ENCODE data around the gene UBE2D2.
A peak's percentile ranks its signal among the peaks of the same experiment; 100 is the strongest.
"Not testable (repeated sequence)": the region's sequence is repeated elsewhere in the genome, so short reads cannot be mapped to it uniquely, and the experiment has no call there.

Gene UBE2D2

DNA sequence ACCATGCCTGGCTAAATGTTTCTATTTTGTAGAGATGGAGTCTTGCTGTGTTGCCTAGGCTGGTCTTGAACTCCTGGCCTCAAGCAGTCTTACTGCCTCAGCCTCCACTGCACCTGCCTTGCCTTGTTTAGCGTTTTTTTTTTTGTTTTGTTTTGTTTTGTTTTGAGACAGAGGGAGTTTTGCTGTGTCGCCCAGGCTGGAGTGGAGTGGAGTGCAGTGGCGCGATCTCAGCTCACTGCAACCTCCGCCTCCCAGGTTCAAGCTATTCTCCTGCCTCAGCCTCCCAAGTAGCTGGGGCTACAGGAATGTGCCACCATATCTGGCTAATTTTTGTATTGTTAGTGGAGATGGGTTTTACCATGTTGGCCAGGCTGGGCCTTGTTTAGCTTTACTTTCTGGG is 27.0 kb downstream of the UBE2D2 start:
- not testable (repeated sequence) for DNase-seq

DNA sequence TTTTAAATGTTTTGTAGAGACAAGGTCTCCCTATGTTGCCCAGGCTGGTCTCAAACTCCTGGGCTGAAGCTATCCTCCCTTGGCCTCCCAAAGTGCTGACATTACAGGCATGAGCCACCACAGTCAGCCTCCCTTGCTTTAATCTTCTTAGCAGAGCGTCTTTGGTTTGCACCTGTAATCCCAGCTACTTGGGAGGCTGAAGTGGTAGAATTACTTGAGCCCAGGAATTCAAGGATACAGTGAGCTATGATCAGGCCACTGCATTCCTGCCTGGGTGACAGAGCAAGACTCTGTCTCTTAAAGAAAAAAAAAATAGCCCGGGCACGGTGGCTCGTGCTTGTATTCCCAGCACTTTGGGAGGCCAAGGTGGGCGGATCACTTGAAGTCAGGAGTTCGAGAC is 27.8 kb downstream of the UBE2D2 start:
- no peak for DNase-seq

DNA sequence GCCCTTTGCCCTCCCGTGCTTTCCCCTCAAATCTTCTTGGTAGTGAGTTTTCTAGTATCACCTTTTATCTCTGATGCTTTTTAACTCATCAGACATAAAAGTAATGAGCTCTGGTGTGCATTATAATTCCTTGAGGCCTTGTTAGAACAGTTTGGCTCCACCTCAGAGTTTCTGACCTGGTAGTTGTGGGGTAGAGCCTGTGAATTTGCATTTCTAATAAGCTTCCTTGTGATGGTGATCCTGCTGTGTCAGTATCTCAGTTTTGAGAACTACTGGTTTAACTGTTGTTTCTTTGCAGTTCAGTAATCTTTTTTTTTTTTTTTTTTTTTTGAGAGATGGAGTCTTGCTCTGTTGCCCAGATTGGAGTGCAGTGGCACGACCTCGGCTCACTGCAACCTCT is 31.1 kb downstream of the UBE2D2 start:
- no peak for DNase-seq

DNA sequence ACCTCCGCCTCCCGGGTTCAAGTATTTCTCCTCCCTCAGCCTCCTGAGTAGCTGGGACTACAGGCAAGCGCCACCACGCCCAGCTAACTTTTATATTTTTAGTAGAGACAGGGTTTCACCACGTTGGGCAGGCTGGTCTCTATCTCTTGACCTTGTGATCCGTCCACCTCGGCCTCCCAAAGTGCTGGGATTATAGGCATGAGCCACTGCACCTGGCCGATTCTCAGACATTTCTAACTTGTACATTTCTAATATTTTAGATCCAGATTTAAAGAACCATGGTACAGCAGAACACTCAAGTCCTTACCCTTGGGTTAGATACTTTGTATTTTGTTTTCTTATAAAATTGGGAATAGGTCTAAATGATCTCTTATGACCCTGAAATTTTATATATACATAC is 31.9 kb downstream of the UBE2D2 start:
- DNase-seq, result not testable (repeated sequence)

DNA sequence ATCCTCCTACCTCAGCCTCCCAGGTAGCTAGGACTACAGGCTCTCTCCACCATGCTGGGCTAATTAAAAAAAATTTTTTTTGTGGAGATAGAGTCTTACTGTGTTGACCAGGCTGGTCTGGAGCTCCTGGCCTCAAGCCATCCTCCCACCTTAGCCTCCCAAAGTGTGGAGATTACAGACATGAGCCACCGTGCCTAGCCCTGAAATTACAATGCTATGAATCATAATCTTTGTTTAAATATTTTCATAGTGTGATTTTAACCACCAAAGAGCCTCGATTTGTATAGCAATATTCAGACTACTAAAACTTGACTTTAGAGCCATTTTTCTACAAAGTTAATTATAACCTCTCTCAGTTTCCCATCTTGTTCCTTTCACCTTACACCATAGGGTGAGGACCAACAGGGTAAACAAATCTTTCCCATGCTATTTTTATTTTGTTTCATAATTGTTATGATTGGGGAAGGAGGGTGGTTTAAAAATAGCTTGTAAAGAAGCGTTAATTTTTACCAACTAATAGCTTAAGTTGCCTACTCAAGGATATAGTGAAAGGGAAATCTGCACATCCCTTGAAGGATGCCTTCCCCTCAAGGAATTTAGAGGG is 32.7 kb downstream of the UBE2D2 start:
- no peak for DNase-seq

DNA sequence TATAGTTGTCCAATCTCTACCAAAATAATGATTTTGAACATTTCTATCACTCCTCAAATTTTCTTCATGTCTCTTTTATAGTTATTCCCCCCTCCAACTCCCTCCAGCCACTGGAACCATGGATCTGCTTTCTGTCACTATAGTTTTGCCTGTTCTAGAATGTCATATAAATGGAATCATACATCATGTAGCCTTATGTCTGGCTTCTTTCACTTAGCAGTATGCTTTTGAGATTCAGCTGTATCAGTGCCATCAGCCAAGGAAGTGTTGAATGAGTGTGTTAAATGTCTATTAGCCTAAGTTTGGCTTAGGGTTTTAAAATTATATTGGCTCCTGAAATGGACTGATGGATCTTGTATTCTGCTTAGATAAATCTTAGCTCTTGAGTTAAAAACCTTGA is 36.0 kb downstream of the UBE2D2 start:
- DNase-seq, result no peak

DNA sequence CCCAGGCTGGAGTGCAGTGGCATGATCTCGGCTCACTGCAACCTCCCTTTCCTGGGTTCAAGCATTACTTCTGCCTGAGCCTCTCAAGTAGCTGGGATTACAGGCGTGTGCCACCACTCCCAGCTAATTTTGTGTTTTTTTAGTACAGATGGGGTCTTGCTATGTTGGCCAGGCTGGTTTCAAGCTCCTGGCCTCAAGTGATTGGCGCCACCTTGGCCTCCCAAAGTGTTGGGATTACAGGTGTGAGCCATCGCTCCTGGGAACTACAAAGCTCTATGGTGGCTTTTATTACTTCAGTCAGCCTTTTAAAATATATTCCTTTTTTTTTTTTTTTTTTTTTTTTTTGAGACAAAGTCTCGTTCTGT is 37.4 kb downstream of the UBE2D2 start:
- DNase-seq, result not testable (repeated sequence)

DNA sequence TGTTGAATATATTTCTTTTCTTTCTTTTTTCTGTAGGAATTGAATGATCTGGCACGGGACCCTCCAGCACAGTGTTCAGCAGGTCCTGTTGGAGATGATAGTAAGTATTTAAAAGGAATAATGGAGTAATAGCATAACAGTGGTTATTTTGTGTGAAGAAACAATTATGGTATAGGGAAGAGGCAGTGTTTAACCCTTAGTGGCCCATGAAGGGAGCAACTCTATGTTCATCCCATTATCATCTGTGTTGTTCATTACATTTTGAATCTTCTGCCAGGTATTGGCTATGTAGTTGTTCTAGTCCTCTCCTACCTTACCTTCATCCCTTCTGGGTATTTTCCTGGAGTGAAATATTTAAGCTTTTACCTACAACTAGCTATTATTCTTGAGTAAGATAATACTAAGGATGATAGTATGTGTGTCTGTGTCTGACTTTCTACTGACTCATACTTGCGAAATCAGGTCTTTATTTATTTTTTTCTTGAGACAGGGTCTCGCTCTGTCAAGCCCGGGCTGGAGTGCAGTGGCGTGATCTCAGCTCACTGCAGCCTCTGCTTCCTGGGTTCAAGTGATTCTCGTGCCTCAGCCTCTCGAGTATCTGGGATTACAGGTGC is 39.3 kb downstream of the UBE2D2 start:
- no peak for DNase-seq

DNA sequence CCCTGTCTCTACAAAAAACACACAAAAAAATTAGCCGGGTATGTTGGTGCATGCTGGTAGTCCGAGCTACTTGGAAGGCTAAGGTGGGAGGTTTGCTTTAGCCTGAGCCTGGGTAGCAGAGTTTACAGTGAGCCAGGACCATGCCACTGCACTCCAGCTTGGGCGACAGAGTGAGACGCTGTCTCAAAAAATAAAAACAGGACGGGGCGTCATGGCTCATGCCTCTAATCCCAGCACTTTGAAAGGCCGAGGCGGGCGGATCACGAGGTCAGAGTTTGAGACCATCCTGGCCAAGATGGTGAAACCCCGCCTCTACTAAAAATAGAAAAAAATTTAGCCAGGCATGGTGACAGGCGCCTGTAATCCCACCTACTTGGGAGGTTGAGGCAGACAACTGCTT is 40.3 kb downstream of the UBE2D2 start:
- DNase-seq, result no peak

DNA sequence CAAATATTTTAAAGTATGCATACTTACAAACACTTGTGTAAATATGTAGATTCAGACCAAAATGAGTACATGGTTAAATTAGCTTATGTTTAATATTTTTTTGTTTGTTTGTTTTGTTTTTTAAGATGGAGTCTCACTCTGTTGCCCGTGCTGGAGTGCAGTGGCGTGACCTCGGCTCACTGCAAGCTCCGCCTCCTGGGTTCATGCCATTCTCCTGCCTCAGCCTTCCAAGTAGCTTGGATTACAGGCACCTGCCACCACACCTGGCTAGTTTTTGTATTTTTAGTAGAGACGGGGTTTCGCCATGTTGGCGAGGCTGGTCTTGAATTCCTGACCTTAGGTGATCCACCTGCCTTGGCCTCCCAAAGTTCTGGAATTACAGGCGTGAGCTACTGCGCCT is 40.8 kb downstream of the UBE2D2 start:
- not testable (repeated sequence) for DNase-seq

DNA sequence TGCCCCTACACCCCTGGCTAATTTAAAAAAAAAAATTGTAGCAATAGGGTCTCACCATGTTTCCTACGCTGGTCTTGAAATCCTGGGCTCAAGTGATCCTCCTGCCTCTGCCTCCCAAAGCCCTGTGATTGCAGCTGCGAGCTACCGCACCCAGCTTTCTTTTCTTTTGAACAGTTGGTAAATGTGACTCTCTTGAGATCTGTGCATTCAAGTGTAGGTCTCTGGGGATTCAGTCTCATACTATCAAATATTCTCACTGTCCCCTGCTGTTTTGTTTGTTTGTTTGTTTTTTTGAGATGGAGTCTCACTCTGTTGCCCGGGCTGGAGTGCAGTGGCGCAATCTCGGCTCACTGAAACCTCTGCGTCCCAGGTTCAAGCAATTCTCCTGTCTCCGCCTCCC is 44.7 kb downstream of the UBE2D2 start:
- no peak for DNase-seq

DNA sequence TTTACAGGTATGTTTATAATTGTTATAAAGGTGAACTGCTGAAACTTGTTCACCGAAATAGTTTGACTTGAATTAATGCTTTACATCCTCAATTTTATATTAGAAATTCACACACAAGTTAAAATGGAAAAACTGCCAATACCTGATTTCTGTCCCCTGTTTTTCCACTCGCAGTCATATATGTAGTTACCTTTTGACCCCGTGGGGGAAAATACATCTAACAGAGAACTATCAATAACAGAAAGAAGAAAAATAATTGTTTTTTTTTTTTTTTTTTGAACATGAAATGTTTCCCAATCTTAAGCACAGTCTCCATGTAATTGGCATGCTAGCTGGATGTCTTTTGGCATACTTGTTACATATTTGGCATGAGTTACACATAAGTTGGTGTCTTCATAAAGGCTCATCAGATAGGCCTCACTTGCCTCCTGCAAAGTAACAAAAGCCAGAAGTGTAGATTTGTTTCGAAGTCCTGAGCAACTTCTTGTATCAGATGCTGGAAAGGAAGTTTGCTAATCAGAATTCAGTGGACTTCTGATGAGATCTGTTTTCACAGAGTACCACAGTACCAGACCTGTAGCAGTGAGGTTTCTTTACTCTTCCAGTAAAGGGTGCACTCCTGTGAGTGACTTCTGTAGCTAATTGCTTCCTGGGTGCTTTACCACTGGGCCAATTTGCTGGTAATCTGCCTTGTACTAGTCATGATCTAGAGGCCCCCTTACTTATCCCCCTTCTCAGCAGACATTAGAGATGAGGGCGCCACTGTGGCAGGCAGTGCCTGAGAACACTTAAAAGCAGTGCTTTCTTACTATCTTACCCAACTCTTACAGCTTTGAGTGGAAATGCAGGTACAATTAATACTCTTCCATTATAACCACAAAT is 50.8 kb downstream of the UBE2D2 start:
- DNase-seq, result no peak

DNA sequence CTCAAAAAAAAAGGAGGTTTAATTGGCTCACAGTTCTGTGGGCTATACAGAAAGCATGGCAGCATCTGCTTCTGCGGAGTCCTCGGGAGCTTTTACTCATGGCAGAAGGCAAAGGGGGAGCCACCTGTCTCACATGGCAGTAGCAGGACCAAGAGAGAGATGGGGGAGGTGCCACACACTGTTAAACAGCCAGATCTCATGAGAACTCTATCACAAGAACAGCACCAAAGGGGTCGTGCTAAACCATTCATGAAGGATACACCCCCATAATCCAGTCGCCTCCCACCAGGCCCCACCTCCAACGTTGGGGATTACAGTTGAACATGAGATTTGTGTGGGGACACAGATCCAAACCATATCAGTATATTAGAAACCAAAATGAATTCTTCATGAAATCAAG is 58.7 kb downstream of the UBE2D2 start:
- no peak for DNase-seq

DNA sequence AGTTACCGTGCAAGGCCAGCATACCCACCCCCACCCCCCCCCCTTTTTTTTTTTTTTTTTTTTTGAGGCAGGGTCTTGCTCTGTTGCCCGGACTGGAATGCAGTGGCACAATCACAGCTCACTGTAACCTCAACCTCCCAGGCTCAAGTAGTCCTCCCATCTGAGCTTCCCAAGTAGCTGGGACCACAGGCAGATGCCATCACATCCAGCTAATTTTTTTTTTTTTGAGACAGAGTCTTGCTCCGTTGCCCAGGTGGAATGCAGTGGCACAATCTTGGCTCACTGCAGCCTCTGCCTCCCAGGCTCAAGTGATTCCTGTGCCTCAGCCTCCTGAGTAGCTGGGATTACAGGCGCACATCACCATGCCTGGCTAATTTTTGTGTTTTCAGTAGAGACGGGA is 64.3 kb downstream of the UBE2D2 start:
- DNase-seq, result not testable (repeated sequence)

DNA sequence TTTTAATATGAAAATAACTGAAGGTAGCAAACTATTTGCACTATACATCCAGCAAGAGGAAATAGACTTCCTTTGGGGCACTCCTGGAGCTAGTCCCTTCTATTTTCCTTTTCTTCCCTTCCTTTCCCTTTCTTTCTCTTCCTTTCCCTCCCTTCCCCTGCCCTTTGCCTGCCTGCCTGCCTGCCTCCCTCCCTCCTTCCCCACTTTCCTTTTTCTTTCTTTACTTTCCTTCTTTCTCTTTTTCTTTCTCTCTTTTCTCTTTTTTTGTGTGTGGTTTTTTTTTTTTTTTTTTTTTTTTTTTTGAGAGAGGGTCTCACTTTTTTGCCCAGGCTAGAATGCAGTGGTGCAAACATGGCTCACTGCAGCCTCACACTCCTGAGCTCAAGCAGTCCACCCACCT is 69.7 kb downstream of the UBE2D2 start:
- DNase-seq, result no peak

DNA sequence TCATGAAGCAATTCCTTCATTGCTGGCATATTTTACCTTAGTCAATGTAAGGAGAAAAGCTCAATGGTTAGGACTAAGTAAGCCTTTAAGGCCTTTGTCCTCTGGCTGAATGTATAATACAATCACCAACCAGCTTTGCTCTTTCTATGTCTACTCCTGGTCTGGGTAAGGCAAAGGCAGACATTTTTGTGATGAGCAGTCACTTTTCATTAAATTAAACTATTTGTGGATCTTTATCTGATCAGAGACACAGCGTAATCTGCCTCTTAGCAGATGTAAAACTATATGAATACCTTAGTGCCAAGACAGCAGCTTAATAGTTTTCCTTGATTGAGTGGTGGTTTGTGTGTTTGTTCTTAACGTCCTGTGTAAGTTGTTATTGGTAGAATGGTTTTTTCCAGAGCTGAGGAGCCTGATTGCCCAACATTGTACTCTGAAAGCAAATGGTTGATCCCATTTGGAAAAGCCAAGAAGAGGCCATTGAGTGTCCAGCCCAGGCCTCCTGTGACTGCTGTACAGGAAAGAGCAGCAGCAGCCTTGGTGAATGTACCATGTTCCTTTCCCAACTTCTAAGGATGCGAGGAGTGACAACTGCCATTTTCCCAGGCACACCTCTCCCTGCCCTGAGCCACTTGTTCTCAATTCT is 70.5 kb downstream of the UBE2D2 start:
- no peak for DNase-seq

DNA sequence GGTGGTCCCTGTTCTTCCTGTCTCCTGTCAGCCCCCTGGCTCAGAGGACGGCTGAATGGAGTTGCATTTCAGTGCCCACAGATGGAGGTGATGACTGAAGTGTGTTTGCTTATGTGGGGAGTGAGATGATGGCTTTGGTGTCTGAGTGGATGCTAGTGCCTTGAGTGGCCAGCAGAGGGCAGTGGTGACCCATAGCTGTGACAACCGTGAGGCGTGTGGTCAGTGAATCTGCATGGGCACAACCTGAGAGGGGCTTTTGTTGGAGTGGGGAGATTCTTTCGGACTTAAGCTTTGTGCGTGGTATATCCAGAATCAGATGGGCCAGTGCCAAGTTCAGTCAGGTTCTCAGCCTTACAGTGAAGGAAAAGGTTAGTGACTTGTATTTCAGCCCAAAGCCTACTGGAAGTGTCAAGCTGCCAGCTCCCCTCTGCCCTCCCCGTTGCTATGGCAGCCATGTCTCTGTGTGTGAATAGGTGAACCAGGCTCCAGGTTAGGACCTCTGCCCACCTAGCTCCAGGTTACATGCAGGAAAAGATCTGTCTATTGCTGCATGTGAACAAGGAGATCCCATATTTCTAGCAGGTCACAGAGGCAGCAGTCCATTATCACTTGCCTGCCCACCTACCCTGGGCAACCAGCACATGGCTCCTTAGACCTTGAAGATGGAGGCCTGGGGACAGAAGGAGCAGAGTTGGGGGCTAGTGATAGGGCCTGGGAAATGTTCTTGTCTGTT is 72.3 kb downstream of the UBE2D2 start:
- peak; percentile 46 to 58 for DNase-seq

DNA sequence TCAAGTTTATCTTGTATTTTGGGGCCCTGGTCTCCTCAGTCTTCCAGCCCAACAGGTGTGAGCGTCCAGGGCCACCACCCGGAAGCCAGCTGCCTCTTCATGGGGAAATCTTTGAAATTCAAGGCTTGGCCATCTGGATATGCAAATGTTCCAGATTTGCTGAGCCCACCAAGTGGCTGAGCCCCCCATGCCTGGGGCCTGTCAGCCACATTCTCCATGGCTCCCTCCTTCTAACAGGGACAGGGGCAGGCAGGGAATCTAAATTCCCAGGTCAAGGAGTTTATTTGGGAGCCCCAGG is 72.8 kb downstream of the UBE2D2 start:
- DNase-seq, result no peak

DNA sequence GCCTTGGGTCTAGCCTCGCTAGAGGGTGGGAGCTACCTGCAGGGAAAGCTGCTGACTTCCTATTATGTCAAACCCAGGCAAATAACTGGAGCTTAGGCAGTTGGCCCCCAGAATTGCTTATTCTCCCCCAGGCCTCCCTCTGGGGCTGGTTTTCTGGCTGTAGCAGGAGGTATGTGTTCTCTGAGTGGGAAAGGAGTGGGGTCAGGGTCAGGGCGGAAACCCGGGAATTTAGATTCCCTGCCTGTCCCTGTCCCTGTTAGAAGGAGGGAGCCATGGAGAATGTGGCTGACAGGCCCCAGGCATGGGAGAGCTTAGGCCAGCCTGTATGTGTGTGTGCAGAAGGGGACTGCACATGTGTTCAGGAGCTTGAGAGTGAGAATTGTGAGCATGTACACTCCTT is 73.4 kb downstream of the UBE2D2 start:
- DNase-seq, result no peak

DNA sequence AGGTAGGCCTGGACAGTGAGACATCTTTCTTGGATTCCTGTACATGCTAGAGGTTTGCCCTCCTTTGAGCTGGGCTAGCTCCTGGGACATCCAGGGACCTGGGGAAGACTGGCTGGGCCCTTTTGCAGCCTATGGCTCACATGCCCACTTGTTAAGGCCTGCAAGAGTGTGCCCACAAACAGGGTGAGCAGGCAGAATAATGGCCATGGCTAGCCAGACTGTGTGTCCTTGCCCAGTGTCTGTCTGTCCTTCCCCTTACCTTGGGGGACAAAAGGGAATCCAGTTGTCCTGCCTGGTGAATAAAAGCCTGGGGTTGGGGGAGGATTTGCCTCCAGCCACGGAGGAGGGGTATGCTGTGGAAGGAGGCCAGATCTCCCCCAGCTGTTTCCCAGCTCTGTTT is 74.1 kb downstream of the UBE2D2 start:
- DNase-seq, result no peak

DNA sequence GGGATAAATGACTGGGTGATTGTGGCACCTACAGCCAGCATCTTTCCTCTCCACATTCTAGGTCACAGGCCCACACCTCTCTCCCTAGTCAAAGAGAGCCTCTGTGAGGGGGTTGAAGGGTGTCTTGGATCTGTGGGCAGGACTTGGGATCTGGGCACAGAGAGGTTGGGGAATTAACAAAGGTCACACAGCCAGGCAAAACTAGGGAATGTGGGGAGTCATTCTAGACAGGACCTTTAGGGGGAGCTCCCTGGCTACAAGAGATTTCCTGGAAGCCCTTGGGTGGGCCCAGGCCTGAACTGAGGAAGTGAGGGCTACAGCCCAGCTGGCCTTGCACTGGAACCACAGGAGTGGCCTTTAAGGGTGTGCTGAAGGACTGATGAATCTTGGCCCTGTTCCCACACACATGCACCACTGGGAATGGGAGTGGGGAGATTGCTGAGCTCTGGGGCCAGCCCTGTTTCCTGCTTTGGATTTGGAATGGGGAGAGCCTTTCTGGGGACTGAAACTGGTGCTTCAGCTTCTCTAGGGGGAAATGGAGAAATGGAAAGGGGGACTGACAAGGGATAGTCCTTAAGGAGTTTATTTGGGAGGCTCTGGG is 74.6 kb downstream of the UBE2D2 start:
- no peak for DNase-seq

DNA sequence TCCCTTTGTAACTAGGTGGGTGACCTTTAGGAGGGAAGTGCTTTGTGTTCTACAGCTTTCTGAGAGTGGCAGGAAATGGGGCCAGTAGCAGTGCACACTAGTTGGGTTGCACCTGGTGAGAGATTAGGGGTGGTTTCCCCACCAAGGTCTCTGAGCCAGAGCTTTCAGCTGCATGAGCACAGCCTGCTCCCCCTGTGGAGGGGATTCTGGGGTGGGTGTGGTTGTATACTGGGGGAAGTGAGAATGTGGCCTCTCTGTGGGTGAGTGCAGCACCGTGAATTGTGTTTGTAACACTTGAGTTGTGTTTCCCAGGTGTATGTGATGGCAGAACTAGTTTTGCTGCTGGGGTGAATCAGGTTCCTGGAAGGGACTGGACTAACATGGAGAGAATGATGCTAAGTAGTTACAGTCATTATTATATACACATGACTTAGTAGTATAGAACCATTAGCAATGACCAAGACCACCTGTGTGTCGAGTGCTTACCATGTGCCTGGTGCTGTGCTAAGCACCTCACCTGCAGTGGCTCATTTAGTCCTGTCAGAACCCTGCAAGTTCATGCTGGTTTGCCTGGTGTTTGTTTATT is 75.2 kb downstream of the UBE2D2 start:
- DNase-seq, result peak in 1 of 2 experiments; percentile 18

Measured in activated CD4-positive, alpha-beta T cell treated with anti-CD3 and anti-CD28 coated beads, Interleukin-2, amount 50 U/mL, for 4 hours (primary cell).